GM23338 (cell line): ENCODE data around the gene SPG7. TPM values are rescaled to one million over a fixed set of nuclear protein-coding genes. Genes with fewer than 3 reads are reported as not detected.

Experiments used
- ATAC-seq: fragments of 200-7000 bp; cut with Tn5 transposase; 3 replicates; pipeline ENCODE4 v1.9.1; 2020
- DNase-seq: peaks from one replicate; pipeline ENCODE4 v3.0.0-alpha.2; 2015; ENCODE audit warnings: low spot score
- H2AFZ ChIP-seq: fragments of 200-600 bp; sonication (generic); 2 replicates; pipeline ENCODE4 v1.8.0; 2016; ENCODE audit warnings: antibody characterized with exemption, mild to moderate bottlenecking, moderate library complexity
- H3F3A ChIP-seq: fragments of 200-600 bp; sonication (generic); replicated peaks from 2 replicates; pipeline ENCODE4 v1.8.0; 2017; ENCODE audit warnings: antibody characterized with exemption, mixed run types, low read depth
- H3K27ac ChIP-seq: fragments of 200-600 bp; sonication (generic); 2 replicates; pipeline ENCODE4 v1.6.1; 2016; ENCODE audit warnings: low read depth
- H3K27me3 ChIP-seq: fragments of 200-600 bp; sonication (generic); 2 replicates; pipeline ENCODE4 v1.8.0; 2016; ENCODE audit warnings: mild to moderate bottlenecking, mixed run types, moderate library complexity; ENCODE audit not compliant: insufficient read depth
- H3K36me3 ChIP-seq: fragments of 200-600 bp; sonication (generic); 2 replicates; pipeline ENCODE4 v1.8.0; 2016; ENCODE audit warnings: mild to moderate bottlenecking; ENCODE audit not compliant: insufficient read depth
- H3K4me1 ChIP-seq: fragments of 200-600 bp; sonication (generic); 2 replicates; pipeline ENCODE4 v1.8.0; 2016; ENCODE audit warnings: mild to moderate bottlenecking, moderate library complexity; ENCODE audit not compliant: insufficient read depth
- H3K4me2 ChIP-seq: fragments of 200-600 bp; sonication (generic); 2 replicates; pipeline ENCODE4 v1.7.1; 2017; ENCODE audit warnings: mixed run types
- H3K4me3 ChIP-seq: fragments of 200-600 bp; sonication (generic); 2 replicates; pipeline ENCODE4 v1.6.1; 2016; ENCODE audit warnings: mixed run types
- H3K79me2 ChIP-seq: fragments of 200-600 bp; sonication (generic); replicated peaks from 2 replicates; pipeline ENCODE4 v1.8.0; 2017; ENCODE audit warnings: mild to moderate bottlenecking; ENCODE audit not compliant: insufficient read depth
- H3K9me2 ChIP-seq: fragments of 200-600 bp; sonication (generic); 2 replicates; pipeline ENCODE4 v1.8.0; 2017; ENCODE audit not compliant: insufficient read depth
- H4K20me1 ChIP-seq: fragments of 200-600 bp; sonication (generic); replicated peaks from 2 replicates; pipeline ENCODE4 v1.8.0; 2017; ENCODE audit warnings: mild to moderate bottlenecking; ENCODE audit not compliant: insufficient read depth
- H3K27ac Mint-ChIP-seq: 2 replicates; pipeline ENCODE4 v1.8.0; 2020; ENCODE audit warnings: inconsistent platforms, mild to moderate bottlenecking, moderate library complexity, mixed read lengths
- H3K27me3 Mint-ChIP-seq: 3 replicates; pipeline ENCODE4 v1.8.0; 2022; ENCODE audit warnings: low read depth, mild to moderate bottlenecking, moderate library complexity, mixed read lengths, inconsistent platforms; ENCODE audit not compliant: insufficient read depth, poor library complexity
- H3K36me3 Mint-ChIP-seq: 3 replicates; pipeline ENCODE4 v1.8.0; 2021; ENCODE audit warnings: low read depth, mild to moderate bottlenecking, inconsistent platforms, moderate library complexity, mixed read lengths
- H3K4me1 Mint-ChIP-seq: 3 replicates; pipeline ENCODE4 v1.8.0; 2020; ENCODE audit warnings: mild to moderate bottlenecking, inconsistent platforms, mixed read lengths
- H3K4me3 Mint-ChIP-seq: 3 replicates; pipeline ENCODE4 v1.8.0; 2021; ENCODE audit warnings: moderate library complexity, mild to moderate bottlenecking, inconsistent platforms, mixed read lengths
- H3K9me3 Mint-ChIP-seq: 3 replicates; pipeline ENCODE4 v1.8.0; 2020; ENCODE audit warnings: moderate library complexity, mild to moderate bottlenecking, inconsistent platforms, mixed read lengths
- CREB1 ChIP-seq: fragments of 250-450 bp; sonication (Bioruptor Pico); IDR thresholded peaks from 2 replicates; pipeline ENCODE4 v1.5.0; 2020; ENCODE audit warnings: low read depth, mild to moderate bottlenecking, moderate library complexity
- CTCF ChIP-seq, 2 experiments: fragments of 200-600 bp in 1 of 2; sonication (generic) in 1 of 2; conservative IDR thresholded peaks; 2 replicates each; pipeline versions ENCODE4 v1.5.1 to v1.6.1; 2016 to 2017; ENCODE audit warnings: antibody characterized with exemption in 2 of 2, low read depth in 2 of 2, mild to moderate bottlenecking in 2 of 2, moderate library complexity in 1 of 2
- ETS1 ChIP-seq: IDR thresholded peaks from 2 replicates; pipeline ENCODE4 v1.6.1; 2016; ENCODE audit warnings: antibody characterized with exemption
- EZH2 ChIP-seq: fragments of 200-600 bp; sonication (generic); IDR thresholded peaks from one replicate; pipeline ENCODE4 v1.8.0; 2017; ENCODE audit warnings: antibody characterized with exemption, mild to moderate bottlenecking, low read depth; ENCODE audit not compliant: unreplicated experiment
- EZH2phosphoT487 ChIP-seq: fragments of 200-600 bp; sonication (generic); IDR thresholded peaks from one replicate; pipeline ENCODE4 v1.8.1; 2018; ENCODE audit warnings: antibody characterized with exemption; ENCODE audit not compliant: unreplicated experiment
- JUNB ChIP-seq: IDR thresholded peaks from one replicate; pipeline ENCODE4 v1.6.1; 2016; ENCODE audit warnings: antibody characterized with exemption; ENCODE audit not compliant: unreplicated experiment
- NANOG ChIP-seq: IDR thresholded peaks from 2 replicates; pipeline ENCODE4 v1.6.1; 2016; ENCODE audit warnings: antibody characterized with exemption, borderline replicate concordance
- POLR2AphosphoS5 ChIP-seq: IDR thresholded peaks from 2 replicates; pipeline ENCODE4 v1.6.1; 2016; ENCODE audit warnings: antibody characterized with exemption, low read depth
- REST ChIP-seq: IDR thresholded peaks from one replicate; pipeline ENCODE4 v1.6.1; 2018; ENCODE audit warnings: antibody characterized with exemption; ENCODE audit not compliant: unreplicated experiment
- STAT1 ChIP-seq: IDR thresholded peaks from one replicate; pipeline ENCODE4 v1.6.1; 2016; ENCODE audit warnings: antibody characterized with exemption; ENCODE audit not compliant: unreplicated experiment
- ZNF114 ChIP-seq: fragments of 250-450 bp; sonication (Bioruptor Pico); IDR thresholded peaks from 2 replicates; pipeline ENCODE4 v1.5.0; 2020; ENCODE audit warnings: mild to moderate bottlenecking, moderate library complexity
- ZNF331 ChIP-seq: fragments of 250-450 bp; sonication (Bioruptor Pico); IDR thresholded peaks from 2 replicates; pipeline ENCODE4 v1.5.0; 2020; ENCODE audit warnings: low read depth, mild to moderate bottlenecking, moderate library complexity
- ZNF462 ChIP-seq: fragments of 250-450 bp; sonication (Bioruptor Pico); IDR thresholded peaks from 2 replicates; pipeline ENCODE4 v1.5.0; 2020; ENCODE audit warnings: mild to moderate bottlenecking, moderate library complexity
- polyA plus RNA-seq: library from polyadenylated mRNA; unstranded; fragments of >200 nt; fragmentation: Nextera tagmentation; extraction: Ambion mirVana; gene quantifications from 2 replicates; pipeline ENCODE4 v1.2.1, GENCODE V29; 2016
- total RNA-seq: library from RNA; depleted of rRNA; stranded (reverse); fragments of >200 nt; shearing (Covaris generic); gene quantifications from 2 replicates; pipeline ENCODE4 v1.2.3, GENCODE V29; 2014

SPG7 gene
- total and polyA plus RNA-seq, 2 experiments from 2014 or later = 77.1 to 267 TPM

DNA sequence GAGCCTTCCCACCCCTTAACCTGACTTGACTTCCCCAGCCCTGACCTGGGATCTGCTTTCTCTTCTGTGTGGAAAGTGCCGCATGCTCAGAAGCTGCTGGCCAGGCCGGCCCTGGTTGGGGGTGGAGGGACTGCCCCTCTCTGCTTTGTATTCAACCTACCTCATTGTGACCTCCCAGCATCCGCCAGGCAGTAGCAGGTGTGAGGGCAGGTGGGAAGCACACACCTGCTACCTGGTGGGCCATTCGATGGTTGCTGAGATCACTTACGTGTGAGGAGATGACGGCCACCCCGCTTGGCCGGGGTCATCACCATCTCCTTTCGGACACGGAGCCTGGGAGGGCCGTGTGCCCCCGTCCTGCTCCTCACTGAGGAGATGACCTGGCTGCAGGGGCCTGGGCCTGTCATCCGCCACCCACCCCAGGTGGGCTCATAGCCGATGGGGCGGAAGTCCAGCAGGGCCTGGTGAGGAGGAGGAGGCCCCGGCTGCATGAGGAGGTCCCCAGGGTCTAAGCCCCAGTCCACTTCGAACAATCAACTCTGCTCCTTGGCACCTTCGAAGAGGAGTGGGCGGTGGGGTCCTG, 74.5 kb downstream of the SPG7 start:
- no peaks in the 10 kb centered on the region for H3K9me2 ChIP-seq
- H3K4me3 ChIP-seq = no peak overlapping the region
- no peaks in the 10 kb centered on the region for H3K79me2 ChIP-seq
- Mint-ChIP-seq H3K36me3 (peaks cover 22% of the 10 kb centered on the region), H3K27ac (no peak overlapping the region), H3K4me3 (no peak overlapping the region), H3K4me1 (no peaks in the 10 kb centered on the region; the same call in 2 of the 3 replicates), H3K9me3 (peaks cover 10% of the 10 kb centered on the region), H3K27me3 (peaks cover 3% of the 10 kb centered on the region)
- ATAC-seq (no peak), DNase-seq (no peak)
- H2AFZ ChIP-seq = no peak overlapping the region
- no peaks in the 10 kb centered on the region for H3K27me3 ChIP-seq
- no peak overlapping the region for H3K4me2 ChIP-seq
- TF ChIP-seq ZNF462 (CRISPR knock-in tag) (no peak), EZH2phosphoT487 (no peak), CREB1 (no peak), NANOG (no peak), EZH2 (no peak), JUNB (no peak), STAT1 (no peak), ZNF114 (CRISPR knock-in tag) (no peak), POLR2AphosphoS5 (no peak), REST (no peak), CTCF (conservative IDR thresholded peaks at IDR 0.05; ENCODE audit: low read depth in 2 of 2) (no peak), ZNF331 (no peak), ETS1 (no peak)
- H3F3A ChIP-seq = peaks cover 8% of the 10 kb centered on the region
- H3K4me1 ChIP-seq = no peaks in the 10 kb centered on the region
- H4K20me1 ChIP-seq = no peaks in the 10 kb centered on the region
- no peak overlapping the region for H3K27ac ChIP-seq
- H3K36me3 ChIP-seq = no peaks in the 10 kb centered on the region
